GM18909 (cell line): ENCODE measurements around the gene UGGT2.

Experiments used
- ATAC-seq: cut with Tn5 transposase; IDR thresholded peaks from one replicate; pipeline ENCODE4 v1.9.1; 2021; ENCODE audit warnings: mild to moderate bottlenecking; ENCODE audit not compliant: unreplicated experiment, poor library complexity

The UGGT2 gene

DNA sequence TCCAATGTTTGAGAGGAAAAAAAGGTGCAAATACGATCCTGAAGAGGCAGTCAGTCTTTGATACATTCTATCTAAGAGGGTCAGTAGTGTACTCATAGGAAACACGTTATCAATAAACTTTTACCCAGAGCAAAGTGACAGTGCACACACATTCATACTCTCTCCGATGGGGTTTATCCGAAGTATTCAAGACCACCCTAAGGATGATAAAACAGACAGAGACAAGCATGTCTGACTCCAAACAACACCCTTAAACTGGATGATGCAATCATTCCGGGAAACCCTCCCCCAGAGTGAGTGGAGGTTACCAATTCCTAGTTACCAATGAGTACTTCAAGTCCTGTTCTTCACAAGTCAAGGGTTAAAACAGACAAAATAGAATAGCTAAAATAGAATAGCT, 297.1 kb downstream of the UGGT2 start:
- no peak for ATAC-seq

DNA sequence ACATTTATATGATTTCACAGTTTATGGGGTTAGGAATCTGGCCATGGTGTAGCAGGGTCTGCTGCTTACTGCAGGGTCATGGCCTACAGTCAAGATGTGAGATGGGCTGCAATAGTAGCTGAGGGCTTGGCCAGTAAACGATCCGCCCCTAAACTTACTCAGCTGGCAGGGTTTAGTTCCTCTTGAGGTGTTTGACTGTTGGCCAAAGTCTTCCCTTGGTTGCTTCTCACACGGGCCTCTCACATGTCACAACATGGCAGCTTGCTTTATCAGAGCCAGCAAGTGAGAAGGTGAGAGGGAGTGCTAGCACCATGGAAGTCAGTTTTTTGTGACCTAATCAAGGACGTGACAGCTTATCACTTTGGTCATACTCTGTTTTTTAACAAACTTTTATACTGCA, 299.1 kb downstream of the UGGT2 start:
- no peak for ATAC-seq

DNA sequence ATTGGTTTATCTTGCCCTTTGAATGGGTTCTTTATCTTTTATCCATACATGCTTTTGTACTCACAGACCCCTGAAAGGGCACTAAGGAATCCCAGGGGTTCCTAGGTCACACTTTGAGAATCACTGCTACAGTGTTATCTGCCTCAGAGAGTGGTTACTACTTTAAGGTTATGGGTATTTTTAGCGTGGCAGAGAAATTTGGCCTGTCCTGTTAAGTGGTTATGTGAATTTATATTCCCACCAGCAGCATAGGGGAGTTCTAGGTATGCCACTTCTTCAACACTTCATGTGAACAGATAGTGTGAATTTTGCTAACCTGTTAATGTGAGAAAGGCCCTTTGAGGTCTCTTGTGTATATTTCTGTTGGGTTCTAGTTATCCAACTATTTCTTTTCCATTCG, 300.5 kb downstream of the UGGT2 start:
- ATAC-seq = no peak
